Thyroid gland (tissue), 4 donors: ENCODE measurements around the gene NT5DC4. TPM values are rescaled to one million over a fixed set of nuclear protein-coding genes. Genes with fewer than 3 reads are reported as not detected.
"Not testable (repeated sequence)": the region's sequence is repeated elsewhere in the genome, so short reads cannot be mapped to it uniquely, and the experiment has no call there.

Experiments
- DNase-seq, 2 donors: peaks; one replicate each; pipeline ENCODE4 v3.0.0-alpha.2; 2019
- H3K27ac ChIP-seq, 3 donors: fragments of 200-600 bp; sonication (generic); 1 replicate in 2 of 3; 2 replicates in 1 of 3; pipeline ENCODE4 v1.5.1; 2016 to 2019; ENCODE audit warnings: mild to moderate bottlenecking in 1 of 3, moderate library complexity in 1 of 3
- H3K27me3 ChIP-seq: fragments of 200-600 bp; sonication (generic); one replicate; pipeline ENCODE4 v1.5.1; 2019
- H3K36me3 ChIP-seq, 2 donors: fragments of 200-600 bp; sonication (generic); one replicate each; pipeline ENCODE4 v1.5.1; 2016 to 2019
- H3K4me1 ChIP-seq, 2 donors: fragments of 200-600 bp; sonication (generic); one replicate each; pipeline ENCODE4 v1.5.1; 2017 to 2019
- H3K4me3 ChIP-seq, 3 donors: fragments of 200-600 bp; sonication (generic); replicated peaks in 1 of 3; 1 replicate in 2 of 3; 2 replicates in 1 of 3; pipeline ENCODE4 v1.5.1; 2016; ENCODE audit warnings: mild to moderate bottlenecking in 1 of 3
- H3K9me3 ChIP-seq: fragments of 200-600 bp; sonication (generic); one replicate; pipeline ENCODE4 v1.5.1; 2017
- CTCF ChIP-seq, 6 experiments: fragments of 200-600 bp in 3 of 6; fragments of 450-650 bp in 3 of 6; sonication (generic) in 3 of 6; IDR thresholded peaks; one replicate each; pipeline ENCODE4 v1.5.1; 2016 to 2019; ENCODE audit warnings: antibody characterized with exemption in 6 of 6, mild to moderate bottlenecking in 2 of 6, inconsistent platforms in 1 of 6, moderate library complexity in 1 of 6
- POLR2A ChIP-seq, 2 donors: fragments of 450-650 bp; IDR thresholded peaks; one replicate each; pipeline ENCODE4 v1.6.1; 2017; ENCODE audit warnings: antibody characterized with exemption in 2 of 2, mild to moderate bottlenecking in 2 of 2, moderate library complexity in 1 of 2
- WGBS, 2 donors: methylation state at CpG; one replicate each; pipeline ENCODE4 v1.1.5; 2017; 5-methylcytosine and 5-hydroxymethylcytosine counted together
- intact Hi-C: fragments of 100-400 bp; cut with DNase I; formaldehyde crosslinking; loops from one replicate; pipeline ENCODE4 v1.15.1; 2023
- total RNA-seq, 4 donors: library from RNA; depleted of rRNA; stranded (reverse); fragments of >200 nt; gene quantifications; one replicate each; pipeline ENCODE4 v1.2.3, GENCODE V29; 2016

The NT5DC4 gene
- total RNA-seq, 4 donors from 2014 or later = not detected

- H3K4me1 ChIP-seq = no peaks in the 10 kb centered on the region
- H3K27ac ChIP-seq = no peak overlapping the region
- H3K9me3 ChIP-seq = no peaks in the 10 kb centered on the region
- WGBS, 2 donors = 93 to 98% methylated on average over 7 of the region's 7 CpGs
- H3K36me3 ChIP-seq = no peaks in the 10 kb centered on the region
- no peak overlapping the region for H3K4me3 ChIP-seq
- TF ChIP-seq CTCF (IDR thresholded peaks at IDR 0.05) (no peak), POLR2A (IDR thresholded peaks at IDR 0.05) (no peak)
- no peaks in the 10 kb centered on the region for H3K27me3 ChIP-seq
- intact Hi-C loops = no loop called here
- no peak for DNase-seq
Measured at GRCh38 chr2:112714836-112715631, 5.8 kb upstream of the NT5DC4 start.

- WGBS, 2 donors = 97 to 100% methylated on average over 1 of the region's 1 CpG
- H3K27me3 ChIP-seq, H3K4me3 ChIP-seq, DNase-seq, H3K27ac ChIP-seq, intact Hi-C loops, H3K36me3 ChIP-seq, H3K9me3 ChIP-seq, H3K4me1 ChIP-seq: not testable (repeated sequence)
Measured at GRCh38 chr2:112716094-112716493, 4.7 kb upstream of the NT5DC4 start.

- DNase-seq, H3K36me3 ChIP-seq, H3K27me3 ChIP-seq, intact Hi-C loops, H3K4me3 ChIP-seq, H3K27ac ChIP-seq, H3K9me3 ChIP-seq, H3K4me1 ChIP-seq: not testable (repeated sequence)
- 89 to 92% methylated on average over 3 to 4 of the region's 5 CpGs for WGBS, 2 donors
Measured at GRCh38 chr2:112716826-112717352, 3.9 kb upstream of the NT5DC4 start.

GRCh38 chr2:112718863-112719370, 1.9 kb upstream of the NT5DC4 start:
- Histone ChIP-seq H3K36me3 (no peaks in the 10 kb centered on the region), H3K27me3 (no peaks in the 10 kb centered on the region), H3K9me3 (no peaks in the 10 kb centered on the region), H3K27ac (no peak overlapping the region), H3K4me1 (no peaks in the 10 kb centered on the region), H3K4me3 (no peak overlapping the region)
- no peak for DNase-seq
- intact Hi-C loops = no loop called here
- TF ChIP-seq POLR2A (IDR thresholded peaks at IDR 0.05) (no peak), CTCF (IDR thresholded peaks at IDR 0.05) (no peak)
- WGBS, 2 donors = 72% methylated on average over 12 of the region's 12 CpGs

- H3K4me1 ChIP-seq = peaks cover 0 to 6% of the 10 kb centered on the region in 2 donors
- no peaks in the 10 kb centered on the region for H3K9me3 ChIP-seq
- no peak overlapping the region for H3K4me3 ChIP-seq
- no peak for DNase-seq
- H3K27me3 ChIP-seq = no peaks in the 10 kb centered on the region
- no peak overlapping the region for H3K27ac ChIP-seq
- intact Hi-C loops = loop anchor here (5.0 kb wide), 1 partner anchor 120 kb away; no protein-coding TSS in a partner anchor
- 88 to 94% methylated on average over 16 to 21 of the region's 23 CpGs for WGBS, 2 donors
- no peaks in the 10 kb centered on the region for H3K36me3 ChIP-seq
- TF ChIP-seq POLR2A (IDR thresholded peaks at IDR 0.05) (no peak), CTCF (IDR thresholded peaks at IDR 0.05) (no peak)
Measured at GRCh38 chr2:112721819-112722522, 1.2 kb downstream of the NT5DC4 start.
